HT-29 (cell line): Measurements from ENCODE around the gene C22orf42. TPM values are rescaled to one million over a fixed set of nuclear protein-coding genes. Genes with fewer than 3 reads are reported as not detected.
"Not testable (repeated sequence)": the region's sequence is repeated elsewhere in the genome, so short reads cannot be mapped to it uniquely, and the experiment has no call there.

ENCODE experiments used
- DNase-seq: peaks from one replicate; pipeline ENCODE4 v3.0.0-alpha.2; 2015; ENCODE audit warnings: low spot score
- total RNA-seq: library from RNA; depleted of rRNA; stranded (reverse); fragments of >200 nt; shearing (Covaris generic); gene quantifications from 2 replicates; pipeline ENCODE4 v1.2.3, GENCODE V29; 2014; rRNA removed

C22orf42 gene, protein sequence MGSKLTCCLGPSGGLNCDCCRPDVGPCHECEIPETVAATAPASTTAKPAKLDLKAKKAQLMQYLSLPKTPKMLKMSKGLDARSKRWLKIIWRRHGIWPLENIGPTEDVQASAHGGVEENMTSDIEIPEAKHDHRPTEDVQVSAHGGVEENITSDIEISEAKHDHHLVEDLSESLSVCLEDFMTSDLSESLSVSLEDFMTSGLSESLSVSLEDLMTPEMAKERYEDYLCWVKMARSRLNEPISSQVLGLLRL
- not detected in 2 replicates for total RNA-seq

GRCh38 chr22:32158712-32159533 lies at the start of gene C22orf42:
Gene C22orf42 (minus strand): TSS chr22:32159303. CDS start chr22:32159215, 88 bp downstream.
- no peak for DNase-seq

- DNase-seq, result no peak
Measured at GRCh38 chr22:32208681-32209080, 49.6 kb upstream of the C22orf42 start.

- no peak for DNase-seq
Measured at GRCh38 chr22:32207971-32208480, 48.9 kb upstream of the C22orf42 start.

- peak; percentile 53 for DNase-seq
Measured at GRCh38 chr22:32206774-32207758, 48.0 kb upstream of the C22orf42 start.

DNA sequence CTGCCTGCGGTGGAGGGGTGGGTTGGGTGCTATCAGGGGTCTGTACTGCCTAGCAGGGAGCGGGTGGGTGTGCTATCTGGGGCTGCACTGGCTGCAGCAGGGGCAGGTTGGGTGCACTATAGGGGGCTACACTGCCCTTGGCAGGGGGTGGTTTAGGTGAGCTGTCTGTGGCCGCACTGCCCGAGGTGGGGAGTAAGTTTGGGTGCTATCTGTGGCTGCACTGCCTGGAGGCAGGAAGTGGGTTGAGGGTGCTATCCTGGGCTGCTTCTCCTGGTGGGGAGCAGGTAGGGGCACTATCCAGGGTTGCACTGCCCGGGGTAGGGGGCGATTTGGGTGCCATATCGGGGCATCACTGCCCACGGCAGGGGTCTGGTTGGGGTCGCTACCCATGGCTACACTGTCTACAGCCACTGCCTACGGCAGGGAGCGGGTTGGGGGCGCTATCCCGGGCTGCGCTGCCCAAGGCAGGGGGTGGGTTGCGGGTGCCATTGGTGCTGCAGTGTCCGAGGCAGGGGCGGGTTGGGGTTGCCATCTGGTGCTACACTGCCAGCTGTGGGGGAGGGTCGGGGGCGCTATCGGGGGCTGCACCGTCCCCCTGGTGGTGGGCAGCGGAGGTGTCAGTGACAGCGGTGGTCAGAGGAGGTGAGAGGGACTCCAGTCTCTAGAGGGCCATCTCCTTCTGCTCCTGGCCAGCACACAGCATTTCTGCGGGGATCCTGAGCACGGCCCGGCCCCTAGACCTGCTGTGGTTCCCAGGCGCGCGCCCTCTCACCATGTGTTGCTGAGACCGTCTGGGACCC lies 47.1 kb upstream of the C22orf42 start:
- DNase-seq, result no peak

GRCh38 chr22:32204856-32205722 lies 46.0 kb upstream of the C22orf42 start, which contains the start of gene RFPL2:
Gene RFPL2 (minus strand): TSS chr22:32205073. CDS start chr22:32202451, 2,622 bp downstream.
- DNase-seq, result peak; percentile 60

DNA sequence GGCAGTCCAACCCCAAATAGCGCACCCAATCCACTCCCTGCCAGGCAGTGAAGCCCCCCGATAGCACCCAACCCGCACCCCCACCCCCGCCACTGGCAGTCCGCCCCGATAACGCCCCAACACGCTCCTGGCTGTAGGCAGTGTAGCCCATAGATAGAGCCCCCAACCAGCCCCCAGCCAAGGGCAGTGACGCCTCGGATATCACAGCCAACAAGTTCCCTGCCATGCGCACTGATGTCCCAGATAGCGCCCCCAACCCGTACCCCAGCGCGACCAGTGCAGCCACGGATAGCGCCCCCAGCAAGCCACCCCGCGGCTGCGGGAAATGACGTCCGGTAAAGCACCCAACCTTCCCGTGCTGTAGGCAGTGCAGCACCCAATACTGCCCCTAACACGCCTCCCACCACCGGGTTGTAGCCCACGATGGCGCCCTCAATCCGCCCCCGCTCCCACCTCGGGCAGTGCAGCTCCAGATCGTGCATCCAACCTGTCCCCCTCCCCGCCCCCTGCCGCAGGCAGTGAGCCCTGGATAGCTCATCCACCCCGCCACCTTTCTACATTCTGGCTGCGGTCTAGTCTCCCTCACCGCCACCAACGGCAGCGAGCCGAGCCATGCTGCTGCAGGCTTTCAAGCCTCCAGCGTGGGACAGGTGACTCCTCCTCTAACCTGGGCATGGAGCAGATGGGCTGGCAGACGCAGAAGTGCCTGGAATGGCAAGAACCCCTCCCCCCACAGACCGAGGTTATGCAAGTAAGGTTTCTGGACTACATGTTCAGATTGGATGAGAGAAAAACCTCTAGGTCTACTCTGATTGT lies 45.1 kb upstream of the C22orf42 start:
- DNase-seq, result no peak

DNA sequence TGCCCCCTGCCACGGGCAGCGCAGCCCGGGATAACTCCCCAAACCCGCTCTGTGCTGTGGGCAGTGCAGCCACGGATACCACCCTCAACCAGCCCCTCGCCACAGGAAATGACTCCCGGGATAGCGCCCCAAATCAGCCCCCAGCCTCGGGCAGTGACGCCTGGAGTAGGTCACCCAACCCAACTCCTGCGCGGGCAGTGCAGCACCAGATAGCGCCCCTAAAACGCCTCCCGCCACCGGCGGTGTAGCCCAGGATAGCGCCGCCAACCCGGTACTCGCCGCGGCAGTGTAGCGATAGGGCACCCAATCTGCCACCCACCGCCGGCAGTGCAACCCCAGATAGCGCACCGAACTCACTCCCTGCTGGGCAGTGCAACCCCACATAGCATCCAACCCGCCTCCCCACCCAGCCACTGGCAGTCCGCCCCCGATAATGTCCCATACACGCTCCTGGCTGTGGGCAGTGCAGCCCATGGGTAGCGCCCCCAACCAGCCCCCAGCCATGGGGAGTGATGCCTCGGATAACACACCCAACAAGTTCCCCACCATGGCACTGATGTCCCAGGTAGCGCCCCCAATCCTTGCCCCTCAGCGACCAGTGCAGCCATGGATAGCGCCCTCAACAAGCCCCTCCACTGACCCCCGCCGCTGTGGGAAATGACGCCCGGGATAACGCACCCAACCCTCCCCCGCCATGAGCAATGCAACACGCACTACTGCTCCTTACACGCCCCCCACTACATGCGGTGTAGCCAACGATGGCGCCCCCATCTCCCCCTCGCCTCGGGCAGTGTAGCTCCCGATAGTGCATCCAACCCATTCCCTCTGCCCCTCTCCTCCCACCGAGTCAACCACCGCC lies 44.3 kb upstream of the C22orf42 start:
- no peak for DNase-seq

DNA sequence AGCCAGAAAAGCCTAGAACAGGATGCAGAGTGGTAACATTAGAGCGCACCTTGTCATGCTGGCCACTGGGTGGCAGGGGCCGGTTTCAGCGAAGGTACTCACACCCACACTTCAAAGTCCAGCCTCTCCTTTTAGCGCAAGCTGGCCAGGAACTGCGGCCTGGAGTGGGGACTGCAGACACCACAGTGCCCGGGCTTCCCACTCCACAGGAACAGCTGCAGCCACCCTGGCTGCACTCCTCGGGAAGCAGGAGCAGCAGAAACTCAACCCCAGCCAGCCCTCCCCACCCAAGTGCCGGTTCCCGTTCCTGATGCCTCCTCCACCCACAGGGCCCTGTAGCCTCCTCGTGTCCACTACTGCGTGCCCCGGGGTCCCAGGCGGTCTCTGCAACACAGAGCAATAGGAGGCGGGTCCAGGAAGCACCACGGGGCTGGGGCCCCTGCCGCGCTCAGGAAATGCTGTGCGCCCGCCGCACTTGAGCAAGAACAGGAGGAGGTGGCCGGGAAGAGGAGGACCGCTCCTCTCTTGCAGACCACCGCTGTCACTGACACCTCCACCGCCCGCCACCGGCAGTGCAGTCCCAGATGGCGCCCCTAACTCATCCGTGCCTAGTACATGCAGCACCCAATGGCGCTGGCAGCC lies 43.6 kb upstream of the C22orf42 start:
- DNase-seq, result peak; percentile 58

DNA sequence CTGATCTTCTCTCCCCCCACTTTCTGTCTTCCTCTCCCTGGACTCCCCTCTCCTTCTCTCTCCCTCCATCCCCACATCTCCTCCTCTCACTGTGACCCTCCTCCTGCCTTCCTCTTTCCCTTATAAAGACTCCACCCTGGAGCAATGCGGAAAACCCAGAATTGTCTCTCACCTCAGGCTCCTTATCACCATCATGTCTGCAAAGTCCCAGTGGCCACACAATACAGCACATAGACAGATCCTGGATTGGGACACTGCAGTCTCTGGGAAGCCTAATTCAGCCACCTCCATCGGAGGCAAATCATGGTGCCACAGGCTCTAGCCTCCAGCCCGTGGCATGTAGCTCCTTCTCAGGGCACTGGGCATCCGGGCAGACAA lies 43.0 kb upstream of the C22orf42 start:
- no peak for DNase-seq

GRCh38 chr22:32200752-32201151 lies 41.6 kb upstream of the C22orf42 start:
- DNase-seq, result no peak

DNA sequence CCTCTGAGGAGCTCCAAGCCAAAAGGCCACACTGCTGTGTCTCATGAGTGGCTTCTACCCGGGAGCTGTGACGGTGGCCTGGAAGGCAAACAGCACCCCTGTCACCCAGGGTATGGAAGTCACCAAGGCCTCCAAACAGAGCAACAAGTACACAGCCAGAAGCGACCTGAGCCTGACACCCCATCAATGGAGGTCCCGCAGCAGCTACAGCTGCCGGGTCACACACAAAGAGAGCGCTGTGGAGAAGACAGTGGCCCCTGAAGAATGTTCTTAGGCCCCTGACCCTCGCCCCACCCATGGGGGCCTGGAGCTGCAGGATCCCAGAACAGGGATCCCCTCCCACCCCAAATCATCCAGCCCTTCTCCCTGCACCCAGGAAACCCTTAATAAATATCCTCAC lies 40.9 kb upstream of the C22orf42 start:
- no peak for DNase-seq

GRCh38 chr22:32199341-32199740 lies 40.2 kb upstream of the C22orf42 start:
- no peak for DNase-seq

GRCh38 chr22:32197553-32198226 lies 38.6 kb upstream of the C22orf42 start:
- DNase-seq, result not testable (repeated sequence)

DNA sequence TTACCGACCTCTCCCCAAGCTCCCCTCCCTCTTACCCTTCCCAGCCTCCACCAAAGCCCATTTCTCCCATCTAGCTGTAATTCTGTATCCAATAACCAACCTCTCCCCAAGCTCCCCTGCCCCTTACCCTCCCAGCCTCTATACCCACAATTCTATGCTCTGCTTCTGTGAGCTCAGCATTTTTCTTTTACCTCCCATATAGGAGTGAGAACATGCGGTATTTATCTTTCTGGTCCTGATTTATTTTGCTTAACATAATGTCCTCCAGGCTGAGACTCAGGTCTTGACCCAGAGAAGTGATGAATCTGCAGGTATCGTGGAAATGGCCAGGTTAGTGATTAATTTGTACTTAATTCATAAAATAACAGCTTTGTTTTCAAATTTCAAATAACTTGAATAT lies 36.8 kb upstream of the C22orf42 start:
- DNase-seq, result not testable (repeated sequence)

- DNase-seq, result not testable (repeated sequence)
Measured at GRCh38 chr22:32193346-32193745, 34.2 kb upstream of the C22orf42 start.

DNA sequence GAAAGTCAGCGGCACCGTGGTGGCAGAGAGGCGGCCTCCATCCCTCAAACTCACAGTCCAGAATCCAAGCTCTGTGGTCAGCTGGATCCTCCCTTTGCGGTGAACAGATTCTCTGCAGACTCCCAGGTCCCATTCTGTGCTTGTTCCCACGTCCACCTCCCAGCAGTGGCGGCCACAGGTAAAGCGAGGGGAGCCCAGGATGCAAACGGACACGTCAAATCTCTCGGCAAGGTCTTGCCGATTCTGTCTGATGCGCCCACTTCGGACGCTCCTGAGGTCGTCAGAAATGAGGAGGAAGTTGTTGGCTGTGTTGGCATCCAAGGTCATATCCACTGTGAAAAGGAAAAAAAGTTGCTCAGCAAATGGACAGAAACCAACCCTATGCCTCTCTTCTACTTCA lies 31.9 kb upstream of the C22orf42 start:
- not testable (repeated sequence) for DNase-seq
